SK-N-MC (cell line): Measurements from ENCODE around the gene MIGA1.

Experiments
- EZH2 ChIP-seq: fragments of 200-600 bp; sonication (generic); IDR thresholded peaks from one replicate; pipeline ENCODE4 v1.6.1; 2017; ENCODE audit warnings: antibody characterized with exemption
- POLR2AphosphoS5 ChIP-seq: IDR thresholded peaks from 2 replicates; pipeline ENCODE4 v1.6.1; 2012; ENCODE audit warnings: mild to moderate bottlenecking, low read depth, low read length, borderline replicate concordance

- TF ChIP-seq POLR2AphosphoS5 (no peak), EZH2 (no peak)
Observed at GRCh38 chr1:77802026-77802425, 22.6 kb downstream of the MIGA1 start.
